HepG2 (cell line): ENCODE measurements around the gene HK2. TPM values are rescaled to one million over a fixed set of nuclear protein-coding genes. Genes with fewer than 3 reads are reported as not detected.

ENCODE experiments used
- CENPX ChIP-seq: sonication (generic); formaldehyde crosslinking; IDR thresholded peaks from 2 replicates; pipeline ENCODE4 v1.9.0; 2021; ENCODE audit warnings: mild to moderate bottlenecking, missing genetic modification reagents, moderate library complexity
- EP300 ChIP-seq, 3 experiments: sonication (generic) in 1 of 3; formaldehyde crosslinking in 1 of 3; IDR thresholded peaks; 2 replicates each; pipeline versions ENCODE4 v1.5.1 to v1.6.1; 2011 to 2020; ENCODE audit warnings: low read depth in 2 of 3, low read length in 2 of 3, borderline replicate concordance in 1 of 3, improper control_type of control experiment in 1 of 3, mild to moderate bottlenecking in 1 of 3, missing genetic modification reagents in 1 of 3, moderate library complexity in 1 of 3
- FOSL2 ChIP-seq: sonication (generic); formaldehyde crosslinking; IDR thresholded peaks from 2 replicates; pipeline ENCODE4 v1.4.0; 2020; ENCODE audit warnings: missing genetic modification reagents
- FOXO1 ChIP-seq: sonication (generic); formaldehyde crosslinking; IDR thresholded peaks from 2 replicates; pipeline ENCODE4 v1.4.0; 2020; ENCODE audit warnings: missing genetic modification reagents
- HIVEP1 ChIP-seq: sonication (generic); formaldehyde crosslinking; IDR thresholded peaks from 2 replicates; pipeline ENCODE4 v1.4.0; 2020; ENCODE audit warnings: mild to moderate bottlenecking, missing genetic modification reagents
- HOXA7 ChIP-seq: sonication (generic); formaldehyde crosslinking; IDR thresholded peaks from 2 replicates; pipeline ENCODE4 v1.8.1; 2022; ENCODE audit warnings: mild to moderate bottlenecking, missing genetic modification reagents, moderate library complexity
- KLF16 ChIP-seq, 2 experiments: sonication (generic) in 1 of 2; formaldehyde crosslinking in 1 of 2; IDR thresholded peaks; 2 replicates each; pipeline versions ENCODE4 v1.6.1 to v1.8.0; 2016 to 2023; ENCODE audit warnings: missing genetic modification reagents in 2 of 2, missing compliant biosample characterization in 1 of 2
- MAFF ChIP-seq: IDR thresholded peaks from 2 replicates; pipeline ENCODE4 v1.6.1; 2011; ENCODE audit warnings: low read depth, low read length, improper control_type of control experiment
- POGZ ChIP-seq: sonication (generic); formaldehyde crosslinking; IDR thresholded peaks from 2 replicates; pipeline ENCODE4 v1.4.0; 2020; ENCODE audit warnings: mild to moderate bottlenecking, missing genetic modification reagents
- SALL2 ChIP-seq: sonication (generic); formaldehyde crosslinking; IDR thresholded peaks from 2 replicates; pipeline ENCODE4 v1.8.1; 2023; ENCODE audit warnings: mild to moderate bottlenecking, missing genetic modification reagents, inconsistent platforms
- SNAPC2 ChIP-seq: sonication (generic); formaldehyde crosslinking; IDR thresholded peaks from 2 replicates; pipeline ENCODE4 v1.8.1; 2022; ENCODE audit warnings: mild to moderate bottlenecking, missing genetic modification reagents
- ZNF20 ChIP-seq: sonication (generic); formaldehyde crosslinking; IDR thresholded peaks from 2 replicates; pipeline ENCODE4 v1.4.0; 2020; ENCODE audit warnings: mild to moderate bottlenecking, moderate library complexity, missing genetic modification reagents
- ZNF251 ChIP-seq: sonication (generic); formaldehyde crosslinking; IDR thresholded peaks from 2 replicates; pipeline ENCODE4 v1.9.0; 2021; ENCODE audit warnings: mild to moderate bottlenecking, missing genetic modification reagents
- ZNF557 ChIP-seq: sonication (generic); formaldehyde crosslinking; IDR thresholded peaks from 2 replicates; pipeline ENCODE4 v1.4.0; 2020; ENCODE audit warnings: missing genetic modification reagents
- ZNF672 ChIP-seq: sonication (generic); formaldehyde crosslinking; IDR thresholded peaks from 2 replicates; pipeline ENCODE4 v1.8.1; 2022; ENCODE audit warnings: missing genetic modification reagents
- ZNF766 ChIP-seq: sonication (generic); formaldehyde crosslinking; IDR thresholded peaks from 2 replicates; pipeline ENCODE4 v1.5.0; 2020; ENCODE audit warnings: missing genetic modification reagents, borderline replicate concordance
- polyA plus RNA-seq, 8 experiments: library from polyadenylated mRNA; depleted of rRNA in 3 of 8; stranded (reverse) in 7 of 8; unstranded in 1 of 8; fragments of >200 nt; fragmentation: Illumina TruSeq in 4 of 8; extraction: Trizol in 4 of 8; gene quantifications; 2 replicates each; pipeline versions ENCODE4 v1.2.1 to v1.2.3, GENCODE V29; 2011 to 2016; ENCODE audit warnings: low read depth in 4 of 8, missing spikeins in 1 of 8, mixed read lengths in 1 of 8; ENCODE audit not compliant: insufficient read depth in 1 of 8
- total RNA-seq, 5 experiments: library from RNA; depleted of rRNA; stranded (reverse); fragments of >200 nt; fragmentation: Illumina TruSeq; extraction: Trizol; gene quantifications; 2 replicates each; pipeline ENCODE4 v1.2.3, GENCODE V29; 2016; ENCODE audit warnings: low read depth in 1 of 5
- TF ChIP-seq, protein P1 (sequence below): sonication (generic); formaldehyde crosslinking; IDR thresholded peaks from 2 replicates; pipeline ENCODE4 v1.5.0; 2020; ENCODE audit warnings: mild to moderate bottlenecking, missing genetic modification reagents, borderline replicate concordance
- TF ChIP-seq, protein P2 (sequence below): sonication (generic); formaldehyde crosslinking; IDR thresholded peaks from 2 replicates; pipeline ENCODE4 v1.8.1; 2023; ENCODE audit warnings: mild to moderate bottlenecking, missing genetic modification reagents, borderline replicate concordance
- TF ChIP-seq, protein P3 (sequence below): sonication (generic); formaldehyde crosslinking; IDR thresholded peaks from 2 replicates; pipeline ENCODE4 v1.8.0; 2023; ENCODE audit warnings: mild to moderate bottlenecking, missing genetic modification reagents

HK2 gene
- total and polyA plus RNA-seq, 2 of the 13 experiments (the other 11 are each of a cell fraction or from before 2014, with no cell fraction given): 13.2 to 101 TPM

DNA sequence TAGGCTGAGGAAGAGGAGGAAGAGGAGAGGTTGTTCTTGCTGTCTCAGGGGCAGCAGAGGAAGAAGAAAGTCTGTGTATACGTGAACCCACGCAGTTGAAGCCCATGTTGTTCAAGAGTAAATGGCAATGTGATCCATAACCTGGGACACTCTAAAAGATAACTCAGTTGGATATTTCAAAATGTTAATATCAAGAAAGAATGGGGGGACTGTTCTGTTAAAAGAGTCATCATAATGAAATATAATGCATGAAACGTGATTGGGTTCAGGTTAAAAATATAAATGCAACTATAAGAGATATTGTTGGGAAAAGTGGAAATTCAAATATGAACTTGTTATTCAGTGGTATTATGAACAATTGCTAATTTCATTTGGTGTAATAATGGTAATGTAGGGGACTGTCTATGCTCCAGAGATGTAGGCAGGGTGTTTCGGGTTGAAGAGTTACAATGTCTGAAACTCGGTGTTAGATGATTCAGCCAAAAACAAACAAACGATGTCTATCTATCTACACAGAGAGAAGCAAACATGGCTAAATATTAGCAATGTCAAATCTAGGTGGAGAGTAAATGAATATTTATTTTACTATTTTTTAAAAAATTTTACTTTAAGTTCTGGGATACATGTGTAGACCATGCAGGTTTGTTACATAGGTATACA lies 103.4 kb downstream of the HK2 start (continued):
- TF ChIP-seq MAFF (0 out of 2 replicates have a peak, but pooled peaks have one; percentile 16), ZNF251 (CRISPR knock-in tag) (no peak), ZNF672 (CRISPR knock-in tag) (no peak), FOXO1 (CRISPR knock-in tag) (no peak; the same call in 1 of the 2 replicates), FOSL2 (CRISPR knock-in tag) (peak; percentile 92), HOXA7 (CRISPR knock-in tag) (no peak), EP300 (IDR thresholded peaks at IDR 0.05; ENCODE audit: low read depth in 2 of 2, low read length in 2 of 2) (peak in 1 of 2 experiments; percentile 53; a peak in 1 of 4 replicates), EP300 (CRISPR knock-in tag; IDR thresholded peaks at IDR 0.05; ENCODE audit: borderline replicate concordance) (no peak), KLF16 (CRISPR knock-in tag; IDR thresholded peaks at IDR 0.05) (no peak; a peak in 1 of 4 replicates), ZNF766 (no peak), HIVEP1 (no peak), SALL2 (CRISPR knock-in tag) (no peak), POGZ (CRISPR knock-in tag) (no peak; the same call in 1 of the 2 replicates), CENPX (CRISPR knock-in tag) (no peak), ZNF557 (no peak), SNAPC2 (CRISPR knock-in tag) (no peak), ZNF20 (CRISPR knock-in tag) (no peak)
- TF ChIP-seq, protein P1, sequence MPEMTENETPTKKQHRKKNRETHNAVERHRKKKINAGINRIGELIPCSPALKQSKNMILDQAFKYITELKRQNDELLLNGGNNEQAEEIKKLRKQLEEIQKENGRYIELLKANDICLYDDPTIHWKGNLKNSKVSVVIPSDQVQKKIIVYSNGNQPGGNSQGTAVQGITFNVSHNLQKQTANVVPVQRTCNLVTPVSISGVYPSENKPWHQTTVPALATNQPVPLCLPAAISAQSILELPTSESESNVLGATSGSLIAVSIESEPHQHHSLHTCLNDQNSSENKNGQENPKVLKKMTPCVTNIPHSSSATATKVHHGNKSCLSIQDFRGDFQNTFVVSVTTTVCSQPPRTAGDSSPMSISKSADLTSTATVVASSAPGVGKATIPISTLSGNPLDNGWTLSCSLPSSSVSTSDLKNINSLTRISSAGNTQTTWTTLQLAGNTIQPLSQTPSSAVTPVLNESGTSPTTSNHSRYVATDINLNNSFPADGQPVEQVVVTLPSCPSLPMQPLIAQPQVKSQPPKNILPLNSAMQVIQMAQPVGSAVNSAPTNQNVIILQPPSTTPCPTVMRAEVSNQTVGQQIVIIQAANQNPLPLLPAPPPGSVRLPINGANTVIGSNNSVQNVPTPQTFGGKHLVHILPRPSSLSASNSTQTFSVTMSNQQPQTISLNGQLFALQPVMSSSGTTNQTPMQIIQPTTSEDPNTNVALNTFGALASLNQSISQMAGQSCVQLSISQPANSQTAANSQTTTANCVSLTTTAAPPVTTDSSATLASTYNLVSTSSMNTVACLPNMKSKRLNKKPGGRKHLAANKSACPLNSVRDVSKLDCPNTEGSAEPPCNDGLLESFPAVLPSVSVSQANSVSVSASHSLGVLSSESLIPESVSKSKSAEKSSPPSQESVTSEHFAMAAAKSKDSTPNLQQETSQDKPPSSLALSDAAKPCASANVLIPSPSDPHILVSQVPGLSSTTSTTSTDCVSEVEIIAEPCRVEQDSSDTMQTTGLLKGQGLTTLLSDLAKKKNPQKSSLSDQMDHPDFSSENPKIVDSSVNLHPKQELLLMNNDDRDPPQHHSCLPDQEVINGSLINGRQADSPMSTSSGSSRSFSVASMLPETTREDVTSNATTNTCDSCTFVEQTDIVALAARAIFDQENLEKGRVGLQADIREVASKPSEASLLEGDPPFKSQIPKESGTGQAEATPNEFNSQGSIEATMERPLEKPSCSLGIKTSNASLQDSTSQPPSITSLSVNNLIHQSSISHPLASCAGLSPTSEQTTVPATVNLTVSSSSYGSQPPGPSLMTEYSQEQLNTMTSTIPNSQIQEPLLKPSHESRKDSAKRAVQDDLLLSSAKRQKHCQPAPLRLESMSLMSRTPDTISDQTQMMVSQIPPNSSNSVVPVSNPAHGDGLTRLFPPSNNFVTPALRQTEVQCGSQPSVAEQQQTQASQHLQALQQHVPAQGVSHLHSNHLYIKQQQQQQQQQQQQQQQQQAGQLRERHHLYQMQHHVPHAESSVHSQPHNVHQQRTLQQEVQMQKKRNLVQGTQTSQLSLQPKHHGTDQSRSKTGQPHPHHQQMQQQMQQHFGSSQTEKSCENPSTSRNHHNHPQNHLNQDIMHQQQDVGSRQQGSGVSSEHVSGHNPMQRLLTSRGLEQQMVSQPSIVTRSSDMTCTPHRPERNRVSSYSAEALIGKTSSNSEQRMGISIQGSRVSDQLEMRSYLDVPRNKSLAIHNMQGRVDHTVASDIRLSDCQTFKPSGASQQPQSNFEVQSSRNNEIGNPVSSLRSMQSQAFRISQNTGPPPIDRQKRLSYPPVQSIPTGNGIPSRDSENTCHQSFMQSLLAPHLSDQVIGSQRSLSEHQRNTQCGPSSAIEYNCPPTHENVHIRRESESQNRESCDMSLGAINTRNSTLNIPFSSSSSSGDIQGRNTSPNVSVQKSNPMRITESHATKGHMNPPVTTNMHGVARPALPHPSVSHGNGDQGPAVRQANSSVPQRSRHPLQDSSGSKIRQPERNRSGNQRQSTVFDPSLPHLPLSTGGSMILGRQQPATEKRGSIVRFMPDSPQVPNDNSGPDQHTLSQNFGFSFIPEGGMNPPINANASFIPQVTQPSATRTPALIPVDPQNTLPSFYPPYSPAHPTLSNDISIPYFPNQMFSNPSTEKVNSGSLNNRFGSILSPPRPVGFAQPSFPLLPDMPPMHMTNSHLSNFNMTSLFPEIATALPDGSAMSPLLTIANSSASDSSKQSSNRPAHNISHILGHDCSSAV (CRISPR knock-in tag): no peak
- TF ChIP-seq, protein P2, sequence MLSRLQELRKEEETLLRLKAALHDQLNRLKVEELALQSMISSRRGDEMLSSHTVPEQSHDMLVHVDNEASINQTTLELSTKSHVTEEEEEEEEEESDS (CRISPR knock-in tag): no peak
- TF ChIP-seq, protein P3, sequence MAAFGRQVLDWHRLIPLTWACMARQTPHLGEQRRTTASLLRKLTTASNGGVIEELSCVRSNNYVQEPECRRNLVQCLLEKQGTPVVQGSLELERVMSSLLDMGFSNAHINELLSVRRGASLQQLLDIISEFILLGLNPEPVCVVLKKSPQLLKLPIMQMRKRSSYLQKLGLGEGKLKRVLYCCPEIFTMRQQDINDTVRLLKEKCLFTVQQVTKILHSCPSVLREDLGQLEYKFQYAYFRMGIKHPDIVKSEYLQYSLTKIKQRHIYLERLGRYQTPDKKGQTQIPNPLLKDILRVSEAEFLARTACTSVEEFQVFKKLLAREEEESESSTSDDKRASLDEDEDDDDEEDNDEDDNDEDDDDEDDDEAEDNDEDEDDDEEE (CRISPR knock-in tag): no peak
